Left colon (tissue), 2 donors: ENCODE data around the gene THOC5. TPM values are rescaled to one million over a fixed set of nuclear protein-coding genes. Genes with fewer than 3 reads are reported as not detected.

Source experiments
- ATAC-seq: fragments of 200-7000 bp; cut with Tn5 transposase; one replicate; pipeline ENCODE4 v1.9.1; 2020; ENCODE audit warnings: mild to moderate bottlenecking, moderate library complexity
- DNase-seq, 2 donors: peaks; one replicate each; pipeline ENCODE4 v3.0.0-alpha.2; 2020
- intact Hi-C, 2 donors: fragments of 100-400 bp; cut with DNase I in 1 of 2; cut with micrococcal nuclease in 1 of 2; formaldehyde crosslinking; loops; one replicate each; pipeline versions ENCODE4 v1.11.2 to v1.14.0; 2022; cut with DNase I, micrococcal nuclease
- total RNA-seq, 2 donors: library from RNA; stranded (reverse); fragmentation: NEBNext Ultra II Directional; extraction: Animal tissue kit (Norgen Biotek cat#: 25700); gene quantifications; one replicate each; pipeline ENCODE4 v1.2.1, GENCODE V29; 2021
- donor health status: DM: no; HTN: no; CAD: no.
- donor health status: DM: yes; HTN: yes; CAD: no.

THOC5 gene
- total RNA-seq, 2 donors from 2014 or later, result 20.8 to 21.1 TPM

GRCh38 chr22:29481265-29482000 lies 72.1 kb downstream of the THOC5 start:
- intact Hi-C loops, result no loop called here
- DNase-seq, result no peak
- ATAC-seq, result no peak

- ATAC-seq (no peak), DNase-seq (no peak)
- intact Hi-C loops, result no loop called here
Observed at GRCh38 chr22:29480512-29481264, 72.9 kb downstream of the THOC5 start.

- DNase-seq (no peak), ATAC-seq (no peak)
- intact Hi-C loops, result no loop called here
Observed at GRCh38 chr22:29480262-29480511, 73.4 kb downstream of the THOC5 start.

GRCh38 chr22:29479417-29480261 lies 73.9 kb downstream of the THOC5 start, which contains the start of gene NEFH:
NEFH (plus strand) TSS chr22:29480218; CDS start chr22:29480263, 45 bp downstream.
- DNase-seq, result no peak
- intact Hi-C loops, result no loop called here
- ATAC-seq, result peak; percentile 58

GRCh38 chr22:29478326-29479276 lies 75.0 kb downstream of the THOC5 start:
- ATAC-seq (peak; percentile 45), DNase-seq (no peak)
- intact Hi-C loops, result no loop called here

GRCh38 chr22:29477723-29478318 lies 75.7 kb downstream of the THOC5 start:
- ATAC-seq (no peak), DNase-seq (no peak)
- intact Hi-C loops, result no loop called here

- ATAC-seq (no peak), DNase-seq (no peak)
- intact Hi-C loops, result no loop called here
Observed at GRCh38 chr22:29476116-29476515, 77.4 kb downstream of the THOC5 start.

- DNase-seq, result peak in 1 of 2 donors; percentile 20
- intact Hi-C loops, result no loop called here
- ATAC-seq, result no peak
Observed at GRCh38 chr22:29475550-29475949, 78.0 kb downstream of the THOC5 start.

- no peak for ATAC-seq
- DNase-seq, result no peak
- intact Hi-C loops, result no loop called here
Observed at GRCh38 chr22:29473001-29473400, 80.6 kb downstream of the THOC5 start.

- intact Hi-C loops, result no loop called here
- peak; percentile 97 for ATAC-seq
Observed at GRCh38 chr22:29470159-29470855, 83.2 kb downstream of the THOC5 start.

GRCh38 chr22:29469755-29470154 lies 83.8 kb downstream of the THOC5 start:
- no peak for DNase-seq
- intact Hi-C loops, result no loop called here
- peak; percentile 25 for ATAC-seq

More at GRCh38 chr22:29470159-29470855, 83.2 kb downstream of the THOC5 start:
- peak; percentile 40 to 81 for DNase-seq

- DNase-seq, result no peak
- no peak for ATAC-seq
- intact Hi-C loops, result no loop called here
Observed at GRCh38 chr22:29464581-29464980, 89.0 kb downstream of the THOC5 start.

- intact Hi-C loops, result no loop called here
- no peak for DNase-seq
- ATAC-seq, result no peak
Observed at GRCh38 chr22:29463629-29464028, 89.9 kb downstream of the THOC5 start.

GRCh38 chr22:29461263-29461662 lies 92.3 kb downstream of the THOC5 start:
- no peak for DNase-seq
- intact Hi-C loops, result no loop called here
- no peak for ATAC-seq

GRCh38 chr22:29459773-29460172 lies 93.8 kb downstream of the THOC5 start:
- intact Hi-C loops, result no loop called here
- ATAC-seq, result no peak
- no peak for DNase-seq

GRCh38 chr22:29458551-29458950 lies 95.0 kb downstream of the THOC5 start:
- intact Hi-C loops, result no loop called here
- DNase-seq, result no peak
- ATAC-seq, result no peak

- intact Hi-C loops, result no loop called here
- DNase-seq, result no peak
- peak; percentile 72 for ATAC-seq
Observed at GRCh38 chr22:29457730-29458129, 95.8 kb downstream of the THOC5 start.
